ENCODE data around the gene LSMEM2. TPM values are rescaled to one million over a fixed set of nuclear protein-coding genes. Genes with fewer than 3 reads are reported as not detected.
A peak's percentile ranks its signal among the peaks of the same experiment; 100 is the strongest.

LSMEM2 gene
- total and polyA plus RNA-seq, 2 of the 8 experiments (the other 6 are each of a cell fraction or from before 2014, with no cell fraction given) = 0.58 to 0.68 TPM

GRCh38 chr3:50274371-50275104, 4.3 kb upstream of the LSMEM2 start:
- Histone ChIP-seq H3K4me3 (ENCODE audit: extremely low read depth in 1 of 4, insufficient read depth in 2 of 4, low read depth in 3 of 4, low read length in 4 of 4) (peak overlapping the region in 2 of 4 experiments; percentile 32 to 61; a peak in 3 of 8 replicates), H2BK5ac (ENCODE audit: low read depth, low read length) (no peak overlapping the region), H3K36me3 (ENCODE audit: control insufficient read depth in 2 of 4, insufficient read depth in 4 of 4, low read length in 3 of 4) (no peaks in the 10 kb centered on the region), H4K91ac (replicated peaks; ENCODE audit: insufficient read length, low read length) (peak overlapping the region; percentile 90), H3K79me2 (ENCODE audit: control insufficient read depth in 1 of 2, insufficient read depth in 2 of 2, low read length in 2 of 2) (no peaks in the 10 kb centered on the region), H4K5ac (ENCODE audit: insufficient read length, low read depth, low read length) (no peak overlapping the region), H3K79me1 (ENCODE audit: low read depth, low read length) (no peaks in the 10 kb centered on the region), H3K4ac (replicated peaks; ENCODE audit: insufficient read length, low read depth, low read length) (peak overlapping the region; percentile 44), H3K4me1 (replicated peaks in 1 of 4; ENCODE audit: control insufficient read depth in 3 of 4, insufficient read depth in 4 of 4, low read length in 3 of 4) (peaks cover 0 to 13% (median 12%) of the 10 kb centered on the region in 4 experiments; a peak in 5 of 7 replicates), H2BK120ac (replicated peaks; ENCODE audit: low read depth, low read length) (no peak overlapping the region), H3K56ac (replicated peaks; ENCODE audit: insufficient read length, low read depth, low read length) (no peak overlapping the region), H2BK20ac (ENCODE audit: low read length) (no peak overlapping the region), H3K9ac (replicated peaks in 1 of 4; ENCODE audit: extremely low read depth in 1 of 4, low read depth in 3 of 4, low read length in 3 of 4) (no peak overlapping the region; a peak in 1 of 7 replicates), H3K18ac (ENCODE audit: extremely low read depth, low read length) (no peak overlapping the region), H4K20me1 (replicated peaks in 1 of 2; ENCODE audit: control insufficient read depth in 1 of 2, insufficient read depth in 2 of 2, low read length in 2 of 2) (no peaks in the 10 kb centered on the region), H4K8ac (ENCODE audit: extremely low read depth, insufficient read depth, low read length) (no peak overlapping the region), H2BK15ac (ENCODE audit: low read length) (no peak overlapping the region; the same call in 1 of the 2 replicates), H2AFZ (ENCODE audit: low read length) (no peak overlapping the region), H2AK5ac (ENCODE audit: low read depth, low read length) (no peak overlapping the region), H2BK12ac (ENCODE audit: low read depth, low read length) (0 out of 2 replicates have a peak overlapping the region, but pooled peaks have one; percentile 81), H3K27ac (ENCODE audit: low read depth, low read length) (no peak overlapping the region), H3K23me2 (ENCODE audit: low read depth, low read length) (peaks cover 2% of the 10 kb centered on the region; the same call in 1 of the 2 replicates), H3K14ac (ENCODE audit: insufficient read length) (no peak overlapping the region), H3K4me2 (ENCODE audit: insufficient read depth in 1 of 2, low read depth in 2 of 2, low read length in 2 of 2) (peak overlapping the region; percentile 53 to 86), H3K9me3 (ENCODE audit: insufficient read depth in 2 of 2, low read depth in 1 of 2, low read length in 1 of 2) (no peaks in the 10 kb centered on the region; a peak in 1 of 4 replicates), H3K27me3 (replicated peaks in 1 of 4; ENCODE audit: control insufficient read depth in 3 of 4, extremely low read depth in 1 of 4, insufficient read depth in 3 of 4, low read length in 3 of 4) (peaks cover 27 to 54% (median 43%) of the 10 kb centered on the region in 4 experiments), H3K23ac (ENCODE audit: insufficient read length) (no peak overlapping the region)
- ChIA-PET CTCF (ENCODE audit: partially characterized antibody) (interaction anchor here (0.6 to 53.5 kb wide), 24 partner anchors 9 to 484 kb away, joined by 3 to 2149 read pairs (median 4); partner anchors contain the start of genes GNAI2, GNAT1, HYAL2 and IFRD2), POLR2A (ENCODE audit: partially characterized antibody) (interaction anchor here (0.6 to 9.6 kb wide), 14 partner anchors 8 to 747 kb away, joined by 3 to 122 read pairs (median 4); partner anchors contain the start of gene IFRD2)
- 29% methylated on average over 20 of the region's 26 CpGs; no CpG with 5 or more reads in 1 of the 2 experiments for WGBS, 2 experiments (ENCODE audit: extremely low coverage in 1 of 2, insufficient coverage in 1 of 2, insufficient read length in 1 of 2, insufficient replicate concordance in 2 of 2, low coverage in 1 of 2, low lambda C conversion rate in 2 of 2, missing lambda C conversion rate in 1 of 2)
- DNase-seq (ENCODE audit: low read depth in 1 of 2, low spot score in 2 of 2) (peak in 1 of 2 experiments; percentile 94), FAIRE-seq (peak; percentile 88)
- TF ChIP-seq MAX (IDR thresholded peaks at IDR 0.05) (peak; percentile 31; the same call in 1 of the 2 replicates), JUN (IDR thresholded peaks at IDR 0.05; ENCODE audit: low read depth, low read length) (no peak), NRF1 (IDR thresholded peaks at IDR 0.05; ENCODE audit: low read depth, low read length) (no peak), NANOG (IDR thresholded peaks at IDR 0.05; ENCODE audit: insufficient read depth, low read depth, low read length, poor library complexity, severe bottlenecking) (peak; percentile 40), GABPA (IDR thresholded peaks at IDR 0.05; ENCODE audit: borderline replicate concordance, insufficient read depth, low read length) (no peak), TAF1 (IDR thresholded peaks at IDR 0.05; ENCODE audit: low read depth, low read length) (no peak), TCF12 (IDR thresholded peaks at IDR 0.05; ENCODE audit: low read depth, low read length) (no peak), SIN3A (conservative IDR thresholded peaks at IDR 0.05 in 1 of 2, IDR thresholded peaks at IDR 0.05 in 1 of 2; ENCODE audit: low read depth in 1 of 2, low read length in 2 of 2) (peak in 1 of 2 experiments; percentile 51; a peak in 1 of 4 replicates), YY1 (IDR thresholded peaks at IDR 0.05; ENCODE audit: low read depth, low read length) (no peak), SP1 (IDR thresholded peaks at IDR 0.05; ENCODE audit: low read depth, low read length) (peak; percentile 31; the same call in 1 of the 2 replicates), EZH2 (IDR thresholded peaks at IDR 0.05; ENCODE audit: low read depth, low read length, severe bottlenecking) (peak; percentile 10)
